KG1 (cell line): ENCODE data around the gene DNAI2.

Source experiments
- DNase-seq: peaks from one replicate; lab custom pipeline; 2025; lab: John Stamatoyannopoulos, UW

Gene DNAI2, protein sequence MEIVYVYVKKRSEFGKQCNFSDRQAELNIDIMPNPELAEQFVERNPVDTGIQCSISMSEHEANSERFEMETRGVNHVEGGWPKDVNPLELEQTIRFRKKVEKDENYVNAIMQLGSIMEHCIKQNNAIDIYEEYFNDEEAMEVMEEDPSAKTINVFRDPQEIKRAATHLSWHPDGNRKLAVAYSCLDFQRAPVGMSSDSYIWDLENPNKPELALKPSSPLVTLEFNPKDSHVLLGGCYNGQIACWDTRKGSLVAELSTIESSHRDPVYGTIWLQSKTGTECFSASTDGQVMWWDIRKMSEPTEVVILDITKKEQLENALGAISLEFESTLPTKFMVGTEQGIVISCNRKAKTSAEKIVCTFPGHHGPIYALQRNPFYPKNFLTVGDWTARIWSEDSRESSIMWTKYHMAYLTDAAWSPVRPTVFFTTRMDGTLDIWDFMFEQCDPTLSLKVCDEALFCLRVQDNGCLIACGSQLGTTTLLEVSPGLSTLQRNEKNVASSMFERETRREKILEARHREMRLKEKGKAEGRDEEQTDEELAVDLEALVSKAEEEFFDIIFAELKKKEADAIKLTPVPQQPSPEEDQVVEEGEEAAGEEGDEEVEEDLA

DNA sequence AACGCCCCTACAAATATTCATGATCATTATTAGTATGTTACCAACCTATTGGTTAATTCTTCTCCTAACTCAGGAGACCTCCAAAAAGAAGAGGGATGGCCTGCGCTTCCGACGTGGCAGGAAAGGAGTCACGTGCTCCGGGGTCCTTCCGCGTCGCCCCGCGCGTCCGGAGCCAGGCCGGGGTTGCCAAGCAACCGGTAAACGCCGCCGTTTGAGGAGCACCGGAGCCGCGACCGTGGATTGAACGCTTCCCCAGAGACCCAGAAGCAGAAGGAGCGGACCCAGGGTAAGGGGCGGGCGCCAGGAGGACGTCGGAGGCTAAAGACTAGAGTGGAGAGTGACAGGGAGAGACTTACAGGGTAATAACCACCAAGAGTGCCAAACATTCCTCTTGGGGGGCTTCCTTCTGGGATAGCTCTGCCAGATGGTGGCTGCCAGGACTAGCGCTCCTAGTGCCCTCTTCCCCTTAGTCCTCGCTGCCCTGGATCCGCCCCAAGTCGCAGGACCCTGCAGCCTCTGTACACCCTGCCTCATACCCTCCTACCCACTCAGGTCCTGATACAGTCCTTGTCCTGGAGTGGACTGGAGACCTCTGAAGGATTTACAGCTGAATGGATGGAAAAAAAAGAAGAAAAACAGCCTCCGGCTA is at the start of gene DNAI2:
DNAI2 (plus strand) TSS at position 175 of the 649 bp plus-strand sequence. CDS start 7,584 bp downstream, outside the sequence.
- no peak for DNase-seq

DNA sequence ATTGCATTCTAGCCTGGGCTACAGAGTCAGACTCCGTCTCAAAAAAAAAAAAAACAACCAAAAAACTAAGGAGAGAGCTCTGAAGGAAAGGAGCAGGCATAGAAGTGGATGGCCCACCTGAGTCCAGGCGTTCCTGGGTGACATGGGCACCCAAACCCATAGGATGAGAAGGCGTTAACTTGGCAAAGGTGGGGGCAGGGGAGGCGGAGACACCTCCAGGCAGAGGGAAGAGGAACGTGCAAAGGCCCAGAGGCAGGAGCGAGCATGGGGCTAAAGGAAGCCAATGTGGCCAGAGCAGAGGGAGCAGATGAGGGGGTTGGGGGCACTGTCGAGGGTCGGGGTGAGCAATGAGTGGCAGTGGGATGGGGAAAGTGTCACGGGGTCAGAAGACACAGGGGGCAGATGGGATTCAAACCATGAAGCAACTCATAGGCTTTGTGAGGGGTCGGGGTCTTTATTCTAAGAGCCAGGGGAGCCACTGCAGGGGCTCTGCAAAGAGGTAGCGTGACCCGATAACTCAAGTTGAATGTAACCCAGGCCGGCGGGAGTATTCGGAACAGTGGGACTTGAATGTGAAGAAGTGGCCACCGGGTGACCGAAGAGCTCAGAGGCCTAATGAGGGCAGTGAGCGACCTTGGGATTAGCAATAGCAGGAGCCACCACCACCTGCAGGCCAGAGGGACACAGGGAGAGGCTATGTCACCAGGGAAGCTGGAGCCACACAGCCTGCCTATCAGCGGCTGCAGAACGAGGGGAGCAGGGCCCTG is 48.9 kb upstream of the DNAI2 start:
- DNase-seq: no peak

DNA sequence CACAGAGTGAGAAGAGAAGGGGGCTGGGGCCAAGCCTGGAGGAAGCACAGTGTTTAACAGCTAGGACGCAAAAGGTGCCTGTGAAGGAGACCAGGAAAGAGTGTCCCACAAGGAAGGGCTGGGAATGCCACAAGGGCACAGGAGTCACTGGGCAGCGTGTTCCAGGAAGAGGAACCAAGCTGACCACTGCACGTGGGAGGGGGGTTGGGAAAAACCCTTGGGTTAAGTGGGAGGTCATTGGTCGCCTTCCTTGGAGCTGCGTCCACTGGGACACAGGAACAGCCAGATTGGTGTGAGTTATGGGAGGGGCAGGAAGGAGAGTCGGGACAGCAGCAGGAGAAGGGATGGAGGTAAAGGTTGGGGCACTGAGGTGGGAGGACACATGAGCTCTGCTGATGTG is 47.8 kb upstream of the DNAI2 start:
- DNase-seq: no peak

DNA sequence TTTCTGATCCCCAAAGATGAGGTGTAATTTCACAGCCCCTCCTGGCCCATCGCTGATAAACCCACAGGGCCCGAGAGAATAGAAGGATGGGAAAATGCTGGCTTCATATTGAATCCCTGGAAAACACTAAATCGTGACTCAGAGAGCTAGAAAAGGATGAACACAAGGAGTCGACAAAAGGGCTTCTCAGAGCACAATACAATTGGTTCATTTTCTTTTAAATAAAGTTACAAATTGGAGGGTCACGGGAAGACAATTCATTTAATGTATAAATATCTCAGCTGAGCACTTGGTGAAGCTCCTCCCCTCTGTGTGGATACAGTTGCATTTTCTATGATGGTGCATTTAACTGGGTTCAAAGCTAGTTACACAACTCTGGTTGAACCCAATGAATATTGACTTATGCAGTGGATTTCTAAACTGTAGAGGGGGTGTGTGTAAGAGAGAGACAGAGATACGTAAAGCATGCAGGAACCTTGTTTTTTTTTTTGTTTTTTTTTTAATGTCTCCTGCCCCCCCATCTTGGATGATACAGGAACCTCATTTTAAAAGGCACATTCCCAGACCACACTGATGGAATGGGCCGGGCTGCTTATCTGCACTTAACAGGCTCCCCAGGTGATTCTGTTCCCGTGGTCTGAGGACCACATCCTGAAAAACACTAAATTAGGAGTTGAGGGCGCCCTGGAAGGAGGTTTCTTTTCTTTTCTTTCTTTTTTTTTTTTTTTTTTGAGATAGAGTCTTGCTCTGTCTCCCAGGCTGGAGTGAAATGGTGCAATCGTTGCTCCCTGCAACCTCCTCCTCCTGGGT is 46.6 kb upstream of the DNAI2 start:
- no peak for DNase-seq

DNA sequence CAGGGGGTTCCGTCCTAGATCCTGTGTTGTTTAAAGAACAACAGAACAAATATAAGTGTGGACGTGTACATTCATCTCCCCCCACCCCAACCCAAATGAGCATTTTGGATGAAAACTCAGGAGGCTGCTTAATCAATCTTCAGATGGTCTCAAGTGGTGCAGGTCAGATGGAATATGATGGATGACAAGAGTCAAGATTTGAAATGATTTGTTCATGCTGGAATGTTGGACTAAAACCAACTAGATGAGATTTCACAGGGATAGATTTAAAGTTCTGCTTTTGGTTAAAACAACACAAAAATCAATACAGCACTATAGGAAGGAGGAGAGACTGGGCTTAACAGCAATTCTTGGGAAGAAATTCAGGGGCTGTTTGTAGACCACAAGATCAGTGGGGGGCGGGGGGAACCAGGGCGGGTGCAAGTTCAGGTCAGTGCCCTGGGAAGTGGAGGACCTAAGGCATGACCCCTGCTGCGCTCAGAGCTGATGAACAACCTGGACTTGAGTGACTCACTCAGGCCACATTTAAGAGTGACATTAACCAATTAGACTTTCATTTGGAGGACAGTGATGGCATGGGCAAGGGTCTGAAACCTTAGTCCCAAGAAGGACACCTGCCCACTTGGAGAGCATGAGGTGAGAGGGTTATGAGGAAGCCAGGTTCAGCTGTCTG is 45.6 kb upstream of the DNAI2 start:
- no peak for DNase-seq

DNA sequence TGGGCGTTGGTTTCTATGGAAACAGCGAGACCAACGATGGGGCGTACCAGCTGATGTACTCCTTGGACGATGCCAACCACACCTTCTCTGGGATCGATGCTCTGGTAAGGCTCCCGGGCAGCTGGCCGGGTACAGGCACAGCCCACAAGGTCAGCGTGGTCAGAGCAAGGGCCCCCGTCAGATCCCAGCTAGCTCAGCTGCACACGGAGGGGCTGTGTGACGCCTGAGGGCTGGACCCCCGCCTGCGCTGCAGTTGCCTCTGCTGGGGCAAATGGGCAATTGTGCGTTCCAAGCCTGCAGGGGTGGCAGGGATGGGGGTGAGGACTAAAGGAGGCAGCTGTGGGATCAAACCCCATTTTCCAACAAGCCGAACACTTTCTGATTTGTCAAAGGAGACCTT is 43.1 kb upstream of the DNAI2 start:
- no peak for DNase-seq

DNA sequence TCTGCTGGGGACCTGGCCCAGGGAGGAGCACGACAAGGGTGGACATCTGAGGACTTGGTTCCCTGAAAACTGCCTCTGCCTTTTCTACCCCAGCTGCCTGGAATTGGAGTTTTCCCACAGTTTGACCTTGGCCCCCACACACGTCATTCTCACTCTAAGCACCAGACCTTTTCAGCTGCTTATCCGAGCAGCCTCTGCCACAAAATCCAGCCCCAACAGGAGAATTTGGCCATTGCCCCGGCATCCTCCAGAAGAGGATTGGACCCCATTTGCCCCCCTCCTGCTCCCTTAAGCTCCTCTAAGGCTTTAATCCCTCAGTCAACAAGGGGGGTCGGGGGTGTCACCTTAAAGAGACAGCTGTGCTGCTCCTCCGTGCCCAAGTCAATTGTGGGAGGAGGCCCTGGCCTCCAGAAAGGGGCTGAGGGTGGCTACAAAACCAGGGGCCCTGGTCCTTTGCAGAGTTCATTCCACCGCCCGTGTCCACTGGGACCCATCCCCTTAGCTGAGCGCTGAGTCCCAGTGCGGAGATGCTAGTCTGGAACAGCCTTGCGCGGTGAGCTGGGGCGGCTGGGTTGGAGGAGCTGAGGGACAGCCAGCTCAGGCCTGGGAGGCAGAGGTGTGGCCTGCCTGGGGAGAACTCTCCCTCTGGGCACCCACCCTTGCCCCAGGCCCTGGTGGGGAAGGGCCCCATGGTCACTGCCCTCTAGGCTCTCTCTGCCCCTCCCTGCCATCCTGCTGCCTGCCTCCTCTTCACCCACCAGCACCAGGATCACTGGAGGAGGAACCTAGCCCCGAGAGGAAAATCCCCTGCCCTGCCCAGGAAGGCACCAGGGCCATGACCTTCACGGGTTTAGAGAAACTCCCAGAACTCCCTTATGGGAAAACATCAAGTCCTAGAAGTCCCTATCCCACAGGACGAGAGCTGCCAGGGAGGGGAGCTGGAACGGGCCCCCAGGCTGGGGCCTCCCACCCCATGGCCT is 41.8 kb upstream of the DNAI2 start:
- no peak for DNase-seq

DNA sequence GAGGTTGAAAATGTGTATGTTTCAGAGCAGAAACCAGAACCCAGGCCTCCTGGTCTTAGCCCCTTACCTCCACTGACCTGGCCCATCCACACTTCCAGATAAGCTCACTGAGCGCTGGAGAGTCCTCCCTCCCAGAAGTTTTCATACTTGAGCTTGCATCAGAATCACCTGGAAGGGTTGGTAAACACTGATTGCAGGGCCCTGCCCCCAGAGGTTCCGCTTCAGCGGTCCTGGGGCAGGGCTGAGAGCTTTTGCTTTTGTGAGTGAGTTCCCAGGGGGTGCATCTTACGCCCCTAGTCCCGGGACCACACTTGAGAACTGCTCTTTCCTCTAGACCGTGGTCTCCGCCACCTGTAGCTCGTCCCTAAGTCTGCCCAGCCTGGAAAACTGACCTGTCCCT is 40.1 kb upstream of the DNAI2 start:
- DNase-seq: no peak

DNA sequence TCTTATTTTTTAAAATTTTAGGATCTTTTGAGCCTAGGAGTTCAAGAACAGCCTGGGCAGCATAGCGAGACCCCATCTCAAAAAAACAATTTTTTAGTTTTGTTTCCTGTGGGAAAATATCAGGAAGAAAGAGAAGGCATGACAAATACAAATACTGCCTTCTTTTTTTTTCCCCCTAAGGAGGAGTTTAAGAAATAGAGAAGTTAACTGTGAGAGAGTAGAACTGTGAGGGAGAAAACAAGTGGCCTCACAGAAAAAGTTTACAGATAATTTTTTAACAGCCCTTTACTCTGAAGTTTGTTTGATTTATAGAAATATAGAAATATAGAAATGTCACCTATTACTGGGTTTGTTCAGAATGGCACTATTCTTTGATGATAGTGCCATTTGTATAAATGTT is 39.5 kb upstream of the DNAI2 start:
- DNase-seq: no peak

DNA sequence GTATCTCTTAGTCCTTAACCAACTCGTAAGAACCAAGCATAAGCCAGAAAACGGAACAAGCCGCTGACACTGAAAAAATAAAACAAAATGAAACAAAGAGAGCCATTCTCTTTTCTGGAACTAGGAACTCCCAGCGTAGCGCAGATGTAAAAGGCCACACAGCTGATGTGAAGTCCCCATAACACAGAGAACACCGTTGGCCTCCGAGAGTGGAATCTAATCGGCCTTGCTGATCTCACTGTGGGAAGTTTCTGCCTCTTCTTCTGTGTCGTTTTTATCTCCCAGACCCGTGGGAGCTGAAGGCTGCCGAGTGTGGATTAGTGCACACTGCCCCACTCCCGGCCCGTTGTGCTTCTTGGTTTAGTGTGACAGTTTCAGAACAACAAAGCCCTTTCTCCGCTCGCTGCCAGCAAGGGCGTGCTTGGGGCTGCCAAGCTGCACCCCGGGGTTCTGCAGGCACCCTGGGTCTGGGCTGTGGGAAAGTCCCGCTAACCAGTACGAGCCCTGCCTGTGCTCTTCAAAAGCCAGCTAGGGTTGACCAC is 38.9 kb upstream of the DNAI2 start:
- DNase-seq: peak; percentile 46

DNA sequence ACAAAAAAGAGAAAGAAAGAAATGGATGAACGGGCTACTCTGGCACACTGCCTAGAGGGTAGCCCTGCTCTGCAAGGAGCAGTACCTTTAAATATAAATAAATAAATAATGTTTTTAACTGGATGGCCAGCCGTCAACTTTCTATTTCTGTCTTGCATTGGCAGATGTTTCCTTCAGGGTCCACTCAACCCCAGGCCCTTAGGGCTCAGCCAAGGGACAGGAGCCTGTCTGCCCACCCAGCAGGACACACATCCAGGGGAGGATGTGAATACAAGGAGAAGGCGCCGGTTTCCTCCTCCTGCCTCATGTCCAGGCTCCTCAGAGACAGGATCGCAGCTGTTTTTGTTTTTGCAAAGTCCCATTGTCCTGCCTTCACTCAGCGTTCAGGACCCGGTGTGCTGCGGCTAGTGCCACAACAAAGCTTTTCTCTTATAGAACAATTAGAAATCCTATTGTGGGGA is 38.1 kb upstream of the DNAI2 start:
- DNase-seq: no peak

DNA sequence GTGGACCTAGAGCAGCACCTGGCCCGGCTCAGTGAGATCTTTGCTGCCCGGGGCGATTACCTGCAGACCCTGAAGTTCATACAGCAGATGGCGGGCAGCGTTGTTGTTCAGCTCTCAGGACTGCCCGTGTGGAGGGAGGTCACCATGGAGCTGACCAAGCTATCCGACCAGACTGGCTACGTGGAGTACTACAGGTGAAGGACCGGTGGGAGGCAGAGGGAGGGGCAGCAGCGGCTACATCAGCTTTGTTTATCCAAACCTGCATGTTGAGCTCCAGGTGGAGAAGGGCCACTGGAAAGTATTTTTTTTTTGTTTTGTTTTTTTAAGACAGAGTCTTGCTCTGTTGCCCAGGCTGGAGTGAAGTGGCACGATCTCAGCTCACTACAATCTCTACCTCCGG is 36.7 kb upstream of the DNAI2 start:
- DNase-seq: no peak

DNA sequence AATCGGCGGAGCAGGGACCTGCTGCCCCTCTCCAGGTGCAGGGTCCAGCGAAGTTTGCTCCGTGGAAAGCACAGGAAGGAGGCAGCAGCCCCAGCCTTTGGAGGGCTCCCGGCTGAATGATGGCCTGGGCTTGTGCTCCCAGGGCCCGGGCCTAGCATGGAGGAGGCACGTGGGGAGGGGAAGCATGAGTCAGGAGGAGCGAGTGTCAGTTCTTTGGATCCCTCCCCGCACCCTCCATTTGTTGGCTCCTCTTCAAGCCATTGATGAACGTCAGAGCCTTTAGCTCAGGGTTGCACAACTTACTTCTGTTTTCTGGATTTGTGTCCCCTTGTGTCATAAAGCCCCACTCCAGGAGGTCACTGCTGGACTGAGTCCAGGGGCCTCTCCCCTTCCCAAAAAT is 34.9 kb upstream of the DNAI2 start:
- no peak for DNase-seq

DNA sequence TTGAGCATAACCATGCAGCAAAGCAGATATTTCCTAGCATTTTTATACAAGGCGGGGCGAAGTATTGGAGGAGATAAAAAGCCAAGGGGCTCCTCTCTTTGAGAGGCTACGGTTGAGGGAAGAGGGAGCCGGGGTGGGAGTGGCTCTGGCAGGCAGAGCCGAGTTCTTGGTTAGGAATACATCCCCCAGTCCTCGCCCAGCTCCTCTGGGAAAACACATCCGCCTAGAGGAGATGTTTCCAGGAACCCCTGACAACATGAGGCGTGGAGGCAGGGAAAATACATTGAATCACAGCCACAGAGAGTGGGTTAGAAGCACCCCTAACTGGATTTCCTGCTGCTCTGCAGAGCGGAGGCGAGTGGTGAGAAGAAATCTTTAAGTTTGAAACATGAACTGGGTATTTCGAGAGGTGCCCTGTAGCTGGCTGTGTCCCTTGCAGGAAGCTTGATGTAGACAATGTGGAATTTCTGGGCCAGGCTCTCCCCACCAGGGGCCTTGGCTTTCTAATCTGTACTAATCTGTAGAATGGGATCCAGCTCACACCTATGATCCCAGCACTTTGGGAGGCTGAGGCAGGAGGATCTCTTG is 33.3 kb upstream of the DNAI2 start:
- DNase-seq: no peak

DNA sequence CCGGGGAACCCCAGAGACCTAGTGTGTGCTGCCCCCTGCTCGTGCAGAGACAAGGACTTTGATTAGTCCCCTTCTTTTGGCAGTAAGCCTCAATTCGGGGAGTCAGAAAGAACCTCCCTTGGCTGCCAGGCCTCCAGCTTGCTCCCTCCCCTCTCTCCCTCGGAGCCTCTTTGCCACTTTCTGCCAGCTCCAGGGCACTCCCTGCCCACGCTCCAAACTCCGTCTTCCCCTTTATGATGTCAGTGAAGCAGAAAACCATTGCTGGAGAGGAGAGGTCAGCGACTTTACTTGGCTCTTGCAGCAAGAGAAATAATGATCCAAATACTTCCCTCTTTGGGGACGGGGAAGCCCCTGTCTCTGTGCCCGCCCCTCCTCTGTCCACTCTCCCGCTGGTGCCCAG is 32.6 kb upstream of the DNAI2 start:
- no peak for DNase-seq

DNA sequence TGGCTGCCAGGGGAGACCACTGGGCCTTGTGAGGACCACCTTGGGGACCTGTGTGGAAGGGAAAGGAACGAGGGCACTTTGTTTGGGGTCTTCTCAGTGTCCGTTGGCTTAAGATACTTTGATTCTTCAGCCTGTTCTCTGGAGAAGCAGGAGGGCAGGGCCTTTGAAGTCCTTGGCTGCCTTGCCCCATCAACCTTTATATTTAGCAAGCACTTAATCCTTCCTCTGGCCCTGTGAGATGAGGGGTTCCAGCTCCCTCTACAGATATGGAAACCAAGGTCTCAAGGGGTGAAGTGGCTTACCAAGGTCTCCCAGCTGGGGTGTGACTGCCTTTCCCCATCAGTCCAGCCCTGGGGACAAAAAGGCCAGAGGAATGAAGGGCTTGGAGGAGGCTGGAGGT is 32.2 kb upstream of the DNAI2 start:
- DNase-seq: no peak

DNA sequence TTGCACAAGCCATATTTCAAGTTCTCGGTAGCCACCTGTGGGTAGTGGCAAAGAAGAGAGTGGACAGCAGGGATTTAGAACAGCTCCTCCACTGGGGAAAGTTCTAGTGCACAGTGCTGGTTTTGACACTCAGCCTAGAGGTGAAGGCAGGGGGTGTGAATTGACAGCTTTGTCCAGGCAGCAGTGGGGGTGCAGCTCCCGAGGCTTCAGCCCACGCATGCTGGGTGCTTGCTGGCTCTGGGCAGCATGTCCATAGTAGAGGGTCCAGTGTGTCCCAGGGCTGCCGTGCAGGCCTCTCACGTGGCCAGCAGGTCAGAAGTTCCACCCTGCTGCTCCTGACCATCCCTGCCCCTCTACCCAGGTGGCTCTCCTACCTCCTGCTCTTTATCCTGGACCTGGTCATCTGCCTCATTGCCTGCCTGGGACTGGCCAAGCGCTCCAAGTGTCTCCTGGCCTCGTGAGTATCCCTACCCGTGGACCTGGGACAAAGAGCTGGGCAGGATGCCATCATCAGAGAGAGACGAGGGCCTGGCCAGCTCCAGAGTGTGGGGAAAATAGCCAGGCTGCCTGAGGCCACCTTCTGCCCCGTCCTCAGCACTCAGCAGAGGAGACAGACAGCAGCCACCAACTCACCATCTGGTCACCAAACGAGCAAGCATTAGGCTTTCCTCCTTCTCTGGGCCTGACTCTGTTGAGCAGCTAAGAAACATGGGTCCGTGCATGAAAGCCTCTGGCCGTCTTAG is 30.9 kb upstream of the DNAI2 start:
- no peak for DNase-seq

DNA sequence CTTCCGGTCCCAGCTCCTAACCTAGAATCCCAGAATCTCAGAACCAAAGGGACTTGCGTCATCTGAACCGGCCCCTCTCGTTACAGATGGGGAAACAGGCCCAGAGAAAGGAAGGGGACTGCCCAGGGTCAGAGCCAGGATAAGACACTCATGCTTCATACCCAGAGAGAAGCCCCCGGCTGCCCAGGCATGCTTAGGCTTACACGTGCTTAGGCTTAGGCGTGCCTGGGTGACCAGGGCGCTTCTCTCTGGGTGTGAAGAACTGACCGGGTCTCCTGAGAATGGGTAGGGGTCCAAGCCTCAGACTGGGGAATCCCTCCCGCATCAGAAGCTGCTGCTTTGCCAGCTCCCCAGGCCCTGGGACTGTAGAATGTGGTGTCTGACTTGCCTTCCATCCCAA is 29.9 kb upstream of the DNAI2 start:
- DNase-seq: no peak
